ENCODE measurements around the gene HPS4.
A peak's percentile ranks its signal among the peaks of the same experiment; 100 is the strongest.
"Not testable (repeated sequence)": the region's sequence is repeated elsewhere in the genome, so short reads cannot be mapped to it uniquely, and the experiment has no call there.

Gene HPS4

DNA sequence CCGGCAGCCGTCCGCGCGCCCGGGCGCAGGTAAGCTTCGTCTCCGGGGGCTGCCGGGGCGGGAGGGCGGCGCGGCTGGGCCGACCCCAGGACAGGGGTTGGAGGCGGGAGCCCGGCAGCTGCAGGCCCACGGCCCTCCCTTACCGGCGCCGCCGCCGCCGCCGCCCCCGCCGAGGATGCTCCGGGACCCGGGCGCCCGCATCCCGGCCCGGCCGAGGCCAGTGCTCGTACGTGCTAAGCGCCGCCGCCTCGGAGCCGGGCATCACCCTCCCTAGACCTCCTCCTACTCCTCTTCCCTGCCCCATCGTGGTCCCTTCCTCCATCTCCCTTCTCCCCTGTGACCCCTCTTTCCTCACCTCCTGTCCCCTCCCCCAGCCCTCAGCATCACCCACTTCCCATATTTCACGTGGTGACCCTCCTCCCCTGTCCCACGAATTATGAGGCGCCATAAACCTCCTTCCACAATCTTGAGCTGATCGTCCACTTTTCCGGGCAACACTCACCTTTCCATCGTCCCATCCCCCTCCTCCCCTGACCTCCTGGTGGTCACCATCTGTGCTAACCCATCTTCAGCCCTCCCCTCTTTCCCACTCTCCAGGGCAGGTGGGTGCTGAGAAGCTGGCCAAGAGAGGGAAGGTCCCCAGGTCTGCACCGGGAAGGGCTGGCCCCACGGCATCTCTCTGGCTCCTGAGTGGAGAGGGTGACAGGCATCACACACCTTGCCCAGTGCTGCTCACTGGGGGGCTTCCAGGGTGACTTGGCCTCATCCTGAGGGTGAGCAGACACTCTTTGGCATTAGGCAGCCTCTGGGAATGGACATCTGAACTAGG is 53.9 kb downstream of the HPS4 start:
- no peak for DNase-seq (ENCODE audit: low read depth, low spot score)
- peak overlapping the region; percentile 63 for H3K4me3 ChIP-seq (ENCODE audit: low read length)

DNA sequence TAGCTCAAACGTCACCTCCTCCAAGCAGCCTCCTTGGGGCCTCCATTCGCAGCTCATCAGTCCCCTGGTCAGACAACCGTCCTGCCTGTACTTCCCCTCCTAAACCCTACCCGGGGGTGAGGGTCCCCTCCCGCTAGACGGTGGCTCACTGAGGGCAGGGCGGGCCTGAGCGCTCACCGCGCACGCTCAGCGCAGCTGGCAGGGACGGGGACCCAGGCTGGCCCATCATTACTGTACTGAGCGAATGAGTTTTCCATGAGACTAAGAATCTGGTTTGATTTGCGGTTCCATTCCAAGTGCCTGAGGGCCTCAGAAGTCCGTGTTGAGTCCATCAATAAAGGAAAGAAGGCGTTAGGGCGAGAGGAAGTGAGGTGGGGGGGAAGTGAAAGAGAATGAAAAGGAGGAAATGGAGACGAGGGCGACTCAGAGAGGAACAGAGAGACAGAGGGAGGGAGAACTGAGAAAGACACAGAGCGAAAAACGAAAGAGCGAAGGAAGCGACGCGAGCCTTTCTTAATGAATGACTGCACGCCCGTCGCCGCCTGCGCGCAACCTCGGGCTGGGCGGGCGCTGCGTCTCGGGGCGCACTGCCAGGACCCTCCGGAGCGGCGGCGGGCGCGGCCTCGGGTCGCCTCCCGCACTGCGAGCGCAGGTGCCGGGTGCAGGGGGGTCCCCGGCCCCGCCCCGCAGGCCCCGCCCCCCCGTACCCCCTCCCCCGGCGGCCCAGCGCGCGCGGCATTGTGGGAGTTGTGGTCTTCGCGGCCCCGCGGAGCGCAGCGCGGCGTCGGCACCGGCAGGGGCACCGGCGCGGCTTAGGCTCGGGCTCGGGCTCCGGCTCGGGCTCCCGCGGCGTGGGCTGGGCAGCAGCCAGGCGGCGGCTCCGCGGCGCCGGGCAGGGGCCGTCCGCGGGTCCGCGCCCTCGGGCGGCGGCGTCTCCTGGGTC is 54.8 kb downstream of the HPS4 start, which contains the start of gene ASPHD2:
Gene ASPHD2, plus strand, starts transcription at position 746 of the 943 bp plus-strand sequence. CDS start 4,356 bp downstream, outside the sequence.
- peak within 1 kb of the TSS; percentile 63 for H3K4me3 ChIP-seq (ENCODE audit: low read length)
- DNase-seq (ENCODE audit: low read depth, low spot score), result peak; percentile 65

DNA sequence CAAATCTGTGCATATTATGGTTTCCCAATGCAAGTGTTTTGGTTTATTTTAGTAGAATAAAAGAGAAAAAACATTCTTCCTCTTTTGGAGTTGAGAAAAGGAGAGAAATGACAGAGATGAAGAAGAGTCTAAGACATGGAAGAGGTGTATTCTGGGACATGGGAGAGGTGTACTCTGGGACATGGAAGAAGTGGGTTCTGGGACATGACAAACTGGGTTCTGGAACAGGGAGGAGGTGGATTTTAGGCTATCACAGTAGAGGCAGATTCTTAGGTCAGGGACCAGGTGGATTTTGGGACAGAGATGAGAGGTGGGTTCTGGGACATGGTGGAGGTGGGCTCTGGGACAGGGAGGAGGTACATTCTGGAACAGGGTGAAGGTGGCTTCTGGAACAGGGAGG is 56.7 kb downstream of the HPS4 start:
- DNase-seq (ENCODE audit: low read depth, low spot score), result no peak

DNA sequence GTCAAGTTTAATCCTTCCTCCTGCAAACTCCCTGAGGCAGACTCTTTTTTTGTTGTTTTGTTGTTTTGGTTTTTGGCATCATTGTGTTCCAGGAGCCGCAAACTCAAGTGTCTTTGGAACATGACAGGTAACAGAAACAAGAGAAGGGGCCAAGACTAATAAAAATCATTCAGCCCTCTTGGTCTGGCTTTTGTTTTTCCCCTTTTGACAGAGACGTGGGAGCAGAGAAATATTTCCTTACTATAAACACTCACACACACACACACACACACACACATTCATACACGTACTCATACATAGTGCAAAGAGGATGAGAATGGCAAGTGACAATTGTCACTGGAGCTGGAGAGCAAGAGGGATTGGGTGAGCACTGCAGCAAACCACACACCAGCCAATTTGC is 65.0 kb downstream of the HPS4 start:
- no peak for DNase-seq (ENCODE audit: low read depth, low spot score)
- no peak overlapping the region for H3K4me3 ChIP-seq (ENCODE audit: low read length)

More for the DNA sequence above, 56.7 kb downstream of the HPS4 start:
- no peak overlapping the region for H3K4me3 ChIP-seq (ENCODE audit: low read length)

DNA sequence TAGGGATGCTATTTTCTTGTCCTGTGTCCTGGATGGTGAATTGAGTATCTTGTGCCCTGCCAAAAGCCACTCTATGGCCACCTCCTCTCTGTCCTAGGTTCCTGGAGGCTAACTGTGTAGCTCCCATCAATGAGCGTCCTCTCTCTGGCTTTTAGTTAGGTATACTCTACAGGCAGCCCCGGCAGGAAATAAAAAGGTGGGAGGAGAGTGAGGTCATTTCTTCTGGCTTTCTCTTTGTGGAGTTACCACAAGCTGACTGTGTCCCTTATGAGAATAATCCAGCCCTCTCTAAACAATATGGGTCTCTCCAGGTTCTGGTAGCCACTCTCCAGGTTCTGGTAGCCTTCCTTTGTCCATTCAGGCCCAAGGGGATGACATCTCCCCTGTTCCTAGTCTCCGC is 66.2 kb downstream of the HPS4 start:
- no peak for DNase-seq (ENCODE audit: low read depth, low spot score)
- H3K4me3 ChIP-seq (ENCODE audit: low read length), result no peak overlapping the region

DNA sequence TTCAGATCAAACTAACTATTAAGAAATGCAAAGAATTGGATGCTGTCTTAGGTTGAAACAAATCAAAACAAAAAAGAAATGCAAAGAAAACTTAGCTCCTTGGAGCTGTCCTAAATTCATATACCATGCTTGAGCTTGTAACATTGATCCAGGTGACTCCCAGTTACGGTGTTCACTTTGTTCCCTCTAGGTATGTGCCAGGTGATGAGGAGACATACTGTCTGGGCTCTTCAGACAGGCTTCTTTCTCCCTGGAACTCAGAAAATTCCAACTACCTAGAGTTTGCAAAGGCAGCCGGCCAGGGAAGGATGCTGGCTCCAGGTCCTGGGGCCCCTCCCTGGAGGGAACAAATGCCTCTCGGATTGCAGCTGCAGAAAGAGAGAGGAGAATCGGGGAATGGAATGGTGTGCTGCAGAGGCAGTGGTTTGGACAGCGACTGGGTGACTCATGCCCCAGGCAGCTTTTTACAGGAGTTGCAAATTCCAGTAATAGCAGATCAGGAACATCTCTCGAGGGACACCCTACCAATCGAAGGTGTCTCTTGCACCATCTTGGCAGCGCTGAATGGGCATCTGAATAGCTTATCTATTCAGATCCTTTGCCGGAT is 66.8 kb downstream of the HPS4 start:
- DNase-seq (ENCODE audit: low read depth, low spot score), result no peak
- H3K4me3 ChIP-seq (ENCODE audit: low read length), result no peak overlapping the region

DNA sequence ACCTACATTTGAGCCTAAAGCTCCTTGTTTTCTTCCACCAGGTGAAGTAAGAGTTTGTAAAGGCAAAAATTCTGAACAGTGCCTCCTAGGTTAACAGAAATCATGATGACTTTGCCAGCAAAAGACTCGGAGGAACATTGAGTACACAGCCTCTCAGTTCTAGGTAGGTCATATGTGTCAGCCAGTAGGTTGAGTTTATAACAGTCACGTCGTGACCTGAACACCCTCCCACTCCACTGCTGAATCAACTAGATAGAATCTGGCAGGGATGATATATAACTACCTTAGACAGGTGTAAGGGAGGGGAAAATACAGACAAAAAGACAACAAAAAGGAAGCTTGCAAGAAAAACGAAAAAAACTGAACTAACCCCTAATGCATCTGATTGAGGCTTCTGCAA is 67.3 kb downstream of the HPS4 start:
- no peak overlapping the region for H3K4me3 ChIP-seq (ENCODE audit: low read length)

DNA sequence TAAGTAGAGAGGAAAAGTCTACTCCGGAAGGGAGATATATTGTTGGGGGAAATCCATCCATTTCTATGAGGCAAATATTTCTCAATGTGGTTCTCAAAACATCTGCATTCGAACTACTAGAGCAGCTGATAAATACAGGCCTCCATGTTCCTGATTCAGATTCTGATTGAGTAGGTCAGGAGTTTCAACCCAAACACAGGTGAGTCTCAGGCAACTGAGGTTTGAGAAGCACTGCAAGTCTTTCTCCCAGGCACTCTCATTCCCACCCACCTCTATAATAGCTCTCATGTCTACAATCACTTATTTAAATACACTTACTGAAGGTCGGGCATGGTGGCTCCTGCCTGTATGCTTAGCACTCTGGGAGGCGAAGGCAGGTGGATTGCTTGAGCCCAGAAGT is 69.2 kb downstream of the HPS4 start:
- no peak for DNase-seq (ENCODE audit: low read depth, low spot score)
- H3K4me3 ChIP-seq (ENCODE audit: low read length), result no peak overlapping the region

More for the DNA sequence above, 67.3 kb downstream of the HPS4 start:
- no peak for DNase-seq (ENCODE audit: low read depth, low spot score)

DNA sequence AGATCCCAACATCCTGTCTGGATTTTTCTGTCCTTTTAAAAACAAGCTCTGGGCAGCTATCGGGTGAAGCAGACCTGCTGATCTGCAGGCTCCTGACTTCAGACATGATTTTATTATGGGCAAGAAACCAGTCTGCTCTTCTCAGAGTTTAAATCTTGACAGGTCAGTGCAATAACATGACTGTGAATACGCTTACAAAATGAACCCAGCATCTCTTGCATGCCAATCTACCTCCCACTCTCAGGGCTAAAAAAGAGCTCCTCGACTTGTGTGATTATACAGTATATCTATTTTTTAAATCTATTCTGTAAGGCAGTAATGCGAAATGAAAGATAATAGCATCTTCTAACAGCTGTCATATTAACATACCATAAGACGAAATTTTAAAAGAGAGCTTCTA is 73.2 kb downstream of the HPS4 start:
- no peak for DNase-seq (ENCODE audit: low read depth, low spot score)
- H3K4me3 ChIP-seq (ENCODE audit: low read length), result no peak overlapping the region

DNA sequence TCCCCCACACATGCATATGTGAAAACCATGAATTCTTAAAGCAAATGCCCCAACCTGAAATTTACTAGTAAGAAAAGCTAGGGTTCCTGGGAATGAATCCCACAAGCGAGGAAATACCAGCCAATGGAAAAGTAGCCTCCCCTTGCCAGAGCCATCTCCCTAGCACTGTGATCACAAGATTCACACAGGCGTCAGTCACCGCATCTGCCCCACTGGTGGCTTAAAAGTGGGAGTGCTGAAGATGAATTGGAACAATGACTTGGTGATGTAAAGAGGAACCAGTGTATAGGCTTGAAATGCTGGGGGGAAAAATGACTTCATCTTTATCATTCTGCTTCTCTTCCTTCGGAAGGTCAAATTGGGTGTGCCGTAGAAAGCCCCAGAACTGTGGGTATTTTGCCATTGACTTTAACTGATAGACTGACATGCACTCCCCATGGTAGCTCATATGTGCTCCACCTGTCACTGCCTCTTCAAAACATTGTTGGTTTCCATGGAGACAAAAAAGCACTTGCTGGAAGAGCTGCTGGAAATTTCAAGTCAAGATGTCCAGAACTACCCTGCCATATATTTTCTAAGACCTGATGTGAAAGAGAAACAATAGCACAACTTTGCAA is 73.8 kb downstream of the HPS4 start:
- H3K4me3 ChIP-seq (ENCODE audit: low read length), result no peak overlapping the region
- no peak for DNase-seq (ENCODE audit: low read depth, low spot score)

DNA sequence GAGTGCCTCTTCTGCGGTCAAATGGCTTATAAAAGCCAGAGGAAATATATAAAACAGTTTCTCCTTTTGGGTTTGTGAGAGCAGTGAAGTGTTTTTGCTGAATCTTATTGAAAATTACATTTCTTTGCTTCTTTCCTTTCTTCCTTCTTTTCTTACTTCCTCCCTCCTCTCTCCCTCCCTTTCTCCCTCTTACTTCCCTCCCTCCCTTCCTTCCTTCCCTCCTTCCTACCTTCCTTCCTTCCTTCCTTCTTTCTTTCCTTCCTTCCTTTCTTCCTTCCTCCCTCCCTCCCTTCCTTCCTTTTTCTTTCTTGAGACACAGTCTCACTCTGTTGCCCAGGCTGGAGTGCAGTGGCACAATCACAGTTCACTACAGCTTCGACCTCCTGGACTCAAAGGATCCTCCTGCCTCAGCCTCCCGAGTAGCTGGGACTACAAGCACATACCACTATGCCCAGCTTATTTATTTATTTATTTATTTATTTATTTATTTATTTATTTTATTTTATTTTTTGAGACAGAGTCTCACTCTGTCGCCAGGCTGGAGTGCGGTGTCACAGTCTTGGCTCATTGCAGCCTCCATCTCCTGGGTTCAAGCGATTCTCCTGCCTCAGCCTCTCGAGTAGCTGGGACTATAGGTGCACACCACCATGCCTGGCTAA is 74.9 kb downstream of the HPS4 start:
- not testable (repeated sequence) for DNase-seq (ENCODE audit: low read depth, low spot score); H3K4me3 ChIP-seq (ENCODE audit: low read length)

DNA sequence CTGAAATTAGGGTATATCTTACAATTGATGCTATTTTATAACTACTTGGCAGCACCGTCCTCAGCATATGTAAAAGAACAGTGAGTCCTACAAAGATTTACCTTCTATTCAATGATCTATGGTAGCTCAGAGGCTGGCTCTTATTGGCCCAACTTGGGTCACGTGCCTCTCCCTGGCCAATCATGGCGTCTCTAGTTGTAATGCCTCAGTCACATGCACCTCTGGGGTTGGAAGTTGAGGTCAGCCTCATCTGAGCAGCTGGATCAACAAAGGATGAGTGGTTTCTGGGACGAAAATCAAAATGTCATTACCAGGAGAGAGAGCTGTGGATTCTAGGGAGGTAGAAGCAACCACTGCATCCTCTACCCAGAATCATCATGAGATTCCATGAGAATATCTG is 77.5 kb downstream of the HPS4 start:
- peak; percentile 32 for DNase-seq (ENCODE audit: low read depth, low spot score)
- H3K4me3 ChIP-seq (ENCODE audit: low read length), result no peak overlapping the region

DNA sequence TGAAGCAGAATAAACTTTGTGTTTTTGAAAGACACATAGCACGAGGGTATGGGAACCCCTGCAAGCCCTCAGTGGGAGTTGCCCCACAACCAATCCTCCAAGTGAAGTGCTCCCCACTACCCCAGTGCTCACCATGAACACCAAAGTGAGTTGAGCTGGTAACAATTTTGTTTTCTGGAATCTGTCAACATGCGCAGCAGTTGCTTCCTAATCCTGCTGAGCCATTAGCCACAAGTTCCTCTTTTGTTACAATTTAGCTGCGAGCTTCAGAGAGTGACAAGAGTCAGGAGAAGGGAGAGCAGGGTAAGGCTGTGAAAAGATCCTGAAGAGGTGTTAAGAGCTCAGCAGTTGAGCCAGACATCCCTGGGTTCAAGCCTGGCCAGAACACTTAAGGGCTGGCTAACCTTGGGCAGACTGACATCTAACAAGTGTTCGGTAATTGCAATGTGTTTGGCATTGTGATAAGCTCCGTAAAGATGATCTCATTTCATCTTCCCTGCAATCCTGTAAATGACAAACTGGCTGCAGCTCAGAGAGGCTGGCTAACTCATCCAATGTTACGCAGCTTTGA is 78.6 kb downstream of the HPS4 start:
- DNase-seq (ENCODE audit: low read depth, low spot score), result no peak

DNA sequence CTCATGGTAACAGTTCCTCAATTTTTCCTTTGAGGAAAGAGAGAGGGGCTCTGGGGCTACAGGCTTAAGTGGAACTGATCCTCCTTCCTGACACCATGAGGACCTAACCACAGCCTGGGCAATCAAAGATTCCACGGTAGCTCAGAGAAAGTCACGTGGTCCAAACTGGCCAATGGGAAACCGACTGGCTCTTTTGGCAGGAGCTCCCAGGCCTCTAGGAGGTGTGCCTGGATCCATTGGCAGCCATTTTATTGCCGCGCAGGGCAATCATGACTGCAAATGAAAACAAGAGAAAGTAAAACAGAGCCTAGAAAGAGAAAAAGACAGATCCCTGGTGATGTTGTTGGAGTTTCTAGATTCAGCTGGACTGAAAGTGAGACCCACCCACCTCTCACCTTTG is 81.9 kb downstream of the HPS4 start:
- no peak for DNase-seq (ENCODE audit: low read depth, low spot score)

More for the DNA sequence above, 78.6 kb downstream of the HPS4 start:
- H3K4me3 ChIP-seq (ENCODE audit: low read length), result no peak overlapping the region

More for the DNA sequence above, 81.9 kb downstream of the HPS4 start:
- no peak overlapping the region for H3K4me3 ChIP-seq (ENCODE audit: low read length)

Data from Jurkat, Clone E6-1 (cell line).